NCI-H748 (cell line): ENCODE results near the gene LYPD8.

Experiments used
- DNase-seq: peaks from one replicate; lab custom pipeline; 2025; ENCODE audit not compliant: unreplicated experiment; lab: John Stamatoyannopoulos, UW

Gene LYPD8

GRCh38 chr1:248702714-248703113 is 52.8 kb downstream of the LYPD8 start, which contains the start of gene OR14I1:
Gene OR14I1, minus strand, starts transcription at chr1:248702766.
- no peak for DNase-seq

- no peak for DNase-seq
Measured at GRCh38 chr1:248699099-248699498, 56.5 kb downstream of the LYPD8 start.

- no peak for DNase-seq
Measured at GRCh38 chr1:248697907-248698306, 57.7 kb downstream of the LYPD8 start.

GRCh38 chr1:248696774-248697173 is 58.8 kb downstream of the LYPD8 start:
- no peak for DNase-seq

GRCh38 chr1:248696261-248696660 is 59.3 kb downstream of the LYPD8 start:
- DNase-seq, result no peak

- no peak for DNase-seq
Measured at GRCh38 chr1:248695451-248696132, 60.0 kb downstream of the LYPD8 start.

- no peak for DNase-seq
Measured at GRCh38 chr1:248691567-248692155, 63.9 kb downstream of the LYPD8 start.
